ENCODE measurements around the gene CUL7.

DNA sequence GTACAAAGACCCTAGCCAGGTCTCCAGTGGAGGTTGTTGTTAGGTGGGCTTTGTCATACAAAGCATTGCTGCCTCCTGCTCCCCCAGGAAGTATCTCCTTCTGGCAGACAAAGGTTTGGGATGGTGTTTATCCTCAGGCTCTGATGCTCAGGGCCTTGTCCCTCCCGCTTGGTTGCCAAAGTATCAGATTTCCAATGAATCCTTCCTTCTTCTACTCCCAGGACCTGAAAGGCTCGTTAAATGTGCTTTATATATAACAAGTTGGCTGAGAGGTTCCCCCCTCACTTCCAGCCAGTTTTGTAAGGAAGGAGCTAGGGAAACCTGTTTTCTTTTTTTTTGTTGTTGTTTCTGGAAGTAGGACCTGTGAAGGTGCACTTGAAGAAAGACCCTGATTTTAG, 36.9 kb upstream of the CUL7 start:
- TF ChIP-seq, protein P1, sequence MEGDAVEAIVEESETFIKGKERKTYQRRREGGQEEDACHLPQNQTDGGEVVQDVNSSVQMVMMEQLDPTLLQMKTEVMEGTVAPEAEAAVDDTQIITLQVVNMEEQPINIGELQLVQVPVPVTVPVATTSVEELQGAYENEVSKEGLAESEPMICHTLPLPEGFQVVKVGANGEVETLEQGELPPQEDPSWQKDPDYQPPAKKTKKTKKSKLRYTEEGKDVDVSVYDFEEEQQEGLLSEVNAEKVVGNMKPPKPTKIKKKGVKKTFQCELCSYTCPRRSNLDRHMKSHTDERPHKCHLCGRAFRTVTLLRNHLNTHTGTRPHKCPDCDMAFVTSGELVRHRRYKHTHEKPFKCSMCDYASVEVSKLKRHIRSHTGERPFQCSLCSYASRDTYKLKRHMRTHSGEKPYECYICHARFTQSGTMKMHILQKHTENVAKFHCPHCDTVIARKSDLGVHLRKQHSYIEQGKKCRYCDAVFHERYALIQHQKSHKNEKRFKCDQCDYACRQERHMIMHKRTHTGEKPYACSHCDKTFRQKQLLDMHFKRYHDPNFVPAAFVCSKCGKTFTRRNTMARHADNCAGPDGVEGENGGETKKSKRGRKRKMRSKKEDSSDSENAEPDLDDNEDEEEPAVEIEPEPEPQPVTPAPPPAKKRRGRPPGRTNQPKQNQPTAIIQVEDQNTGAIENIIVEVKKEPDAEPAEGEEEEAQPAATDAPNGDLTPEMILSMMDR (IDR thresholded peaks at IDR 0.05): no peak
- TF ChIP-seq POLR2A (IDR thresholded peaks at IDR 0.05): no peak

Data from body of pancreas (tissue), 4 donors.